ENCODE results near the gene APOL5. TPM values are rescaled to one million over a fixed set of nuclear protein-coding genes. Genes with fewer than 3 reads are reported as not detected.
"Not testable (repeated sequence)": the region's sequence is repeated elsewhere in the genome, so short reads cannot be mapped to it uniquely, and the experiment has no call there.

The APOL5 gene
- not detected for total RNA-seq

- DNase-seq (ENCODE audit: low read depth in 2 of 3, low spot score in 2 of 3), result no peak
These were observed at the start of gene APOL5 for GRCh38 chr22:35717572-35717971. TSS of gene APOL5 (plus strand) at chr22:35717872. CDS start at chr22:35717872, 0 bp downstream.

GRCh38 chr22:35674335-35674734 is 43.3 kb upstream of the APOL5 start:
- DNase-seq (ENCODE audit: low read depth in 2 of 3, low spot score in 2 of 3), result no peak

GRCh38 chr22:35676065-35676464 is 41.6 kb upstream of the APOL5 start:
- not testable (repeated sequence) for DNase-seq (ENCODE audit: low read depth in 2 of 3, low spot score in 2 of 3)

- no peak for DNase-seq (ENCODE audit: low read depth in 2 of 3, low spot score in 2 of 3)
These were observed 40.0 kb upstream of the APOL5 start for GRCh38 chr22:35677460-35678187.

- DNase-seq (ENCODE audit: low read depth in 2 of 3, low spot score in 2 of 3), result no peak
These were observed 38.8 kb upstream of the APOL5 start for GRCh38 chr22:35678836-35679235.

GRCh38 chr22:35679492-35679891 is 38.2 kb upstream of the APOL5 start:
- peak in 1 of 3 donors; percentile 15 for DNase-seq (ENCODE audit: low read depth in 2 of 3, low spot score in 2 of 3)

GRCh38 chr22:35681454-35682052 is 36.1 kb upstream of the APOL5 start:
- no peak for DNase-seq (ENCODE audit: low read depth in 2 of 3, low spot score in 2 of 3)

- DNase-seq (ENCODE audit: low read depth in 2 of 3, low spot score in 2 of 3), result no peak
These were observed 34.1 kb upstream of the APOL5 start for GRCh38 chr22:35683560-35683959.

GRCh38 chr22:35684270-35684700 is 33.4 kb upstream of the APOL5 start:
- no peak for DNase-seq (ENCODE audit: low read depth in 2 of 3, low spot score in 2 of 3)

GRCh38 chr22:35684732-35685131 is 32.9 kb upstream of the APOL5 start:
- no peak for DNase-seq (ENCODE audit: low read depth in 2 of 3, low spot score in 2 of 3)

- no peak for DNase-seq (ENCODE audit: low read depth in 2 of 3, low spot score in 2 of 3)
These were observed 31.9 kb upstream of the APOL5 start for GRCh38 chr22:35685731-35686130.

- DNase-seq (ENCODE audit: low read depth in 2 of 3, low spot score in 2 of 3), result no peak
These were observed 31.4 kb upstream of the APOL5 start for GRCh38 chr22:35686298-35686697.

GRCh38 chr22:35687461-35687860 is 30.2 kb upstream of the APOL5 start:
- no peak for DNase-seq (ENCODE audit: low read depth in 2 of 3, low spot score in 2 of 3)

- DNase-seq (ENCODE audit: low read depth in 2 of 3, low spot score in 2 of 3), result no peak
These were observed 28.6 kb upstream of the APOL5 start for GRCh38 chr22:35688913-35689675.

- no peak for DNase-seq (ENCODE audit: low read depth in 2 of 3, low spot score in 2 of 3)
These were observed 27.7 kb upstream of the APOL5 start for GRCh38 chr22:35690001-35690400.

- no peak for DNase-seq (ENCODE audit: low read depth in 2 of 3, low spot score in 2 of 3)
These were observed 22.5 kb upstream of the APOL5 start for GRCh38 chr22:35695202-35695601.

- peak in 1 of 3 donors; percentile 18 for DNase-seq (ENCODE audit: low read depth in 2 of 3, low spot score in 2 of 3)
These were observed 20.5 kb upstream of the APOL5 start for GRCh38 chr22:35697142-35697541.

GRCh38 chr22:35699852-35700251 is 17.8 kb upstream of the APOL5 start:
- DNase-seq (ENCODE audit: low read depth in 2 of 3, low spot score in 2 of 3), result not testable (repeated sequence)

- DNase-seq (ENCODE audit: low read depth in 2 of 3, low spot score in 2 of 3), result no peak
These were observed 13.6 kb upstream of the APOL5 start for GRCh38 chr22:35703861-35704584.

- no peak for DNase-seq (ENCODE audit: low read depth in 2 of 3, low spot score in 2 of 3)
These were observed 12.5 kb upstream of the APOL5 start for GRCh38 chr22:35705141-35705540.

- no peak for DNase-seq (ENCODE audit: low read depth in 2 of 3, low spot score in 2 of 3)
These were observed 9.2 kb upstream of the APOL5 start for GRCh38 chr22:35708453-35708852.

All from hematopoietic multipotent progenitor cell (in vitro differentiated cells).